Activated naive CD8-positive, alpha-beta T cell treated with anti-CD3 and anti-CD28 coated beads, Interleukin-2, amount 10 ng/mL, durations not matched to agents 7 days and 5 days (primary cell): ENCODE data around the gene SLC34A1. TPM values are rescaled to one million over a fixed set of nuclear protein-coding genes. Genes with fewer than 3 reads are reported as not detected.

ENCODE experiments used
- ATAC-seq: fragments of 150-1000 bp; cut with Tn5 transposase; one replicate; pipeline ENCODE4 v1.10.0; 2021; ENCODE audit warnings: low read depth, moderate library complexity
- POLR2A ChIA-PET: fragments of 350-600 bp; sonication (Branson Sonifier 250); formaldehyde crosslinking; loops from one replicate; lab custom pipeline; 2021; ENCODE audit warnings: antibody characterized with exemption; lab: Charles Lee
- DNase-seq: peaks from one replicate; pipeline ENCODE4 v3.0.0; 2021
- H3K27ac Mint-ChIP-seq: one replicate; pipeline ENCODE4 v1.8.0; 2022; ENCODE audit warnings: mild to moderate bottlenecking, mixed read lengths
- H3K27me3 Mint-ChIP-seq: one replicate; pipeline ENCODE4 v1.8.0; 2022; ENCODE audit warnings: mild to moderate bottlenecking, moderate library complexity, mixed read lengths
- H3K36me3 Mint-ChIP-seq: one replicate; pipeline ENCODE4 v1.8.0; 2021; ENCODE audit warnings: mild to moderate bottlenecking, mixed read lengths
- H3K4me1 Mint-ChIP-seq: one replicate; pipeline ENCODE4 v1.8.0; 2021; ENCODE audit warnings: mixed read lengths
- H3K4me3 Mint-ChIP-seq: one replicate; pipeline ENCODE4 v1.8.0; 2022; ENCODE audit warnings: mild to moderate bottlenecking, moderate library complexity, mixed read lengths
- H3K9me3 Mint-ChIP-seq: one replicate; pipeline ENCODE4 v1.8.0; 2021; ENCODE audit warnings: mixed read lengths
- total RNA-seq, 2 experiments: library from RNA; stranded (reverse); gene quantifications; one replicate each; pipeline ENCODE4 v1.2.3, GENCODE V29; 2021

Gene SLC34A1
- total RNA-seq, 2 experiments from 2014 or later, result 1.9 to 2.1 TPM

DNA sequence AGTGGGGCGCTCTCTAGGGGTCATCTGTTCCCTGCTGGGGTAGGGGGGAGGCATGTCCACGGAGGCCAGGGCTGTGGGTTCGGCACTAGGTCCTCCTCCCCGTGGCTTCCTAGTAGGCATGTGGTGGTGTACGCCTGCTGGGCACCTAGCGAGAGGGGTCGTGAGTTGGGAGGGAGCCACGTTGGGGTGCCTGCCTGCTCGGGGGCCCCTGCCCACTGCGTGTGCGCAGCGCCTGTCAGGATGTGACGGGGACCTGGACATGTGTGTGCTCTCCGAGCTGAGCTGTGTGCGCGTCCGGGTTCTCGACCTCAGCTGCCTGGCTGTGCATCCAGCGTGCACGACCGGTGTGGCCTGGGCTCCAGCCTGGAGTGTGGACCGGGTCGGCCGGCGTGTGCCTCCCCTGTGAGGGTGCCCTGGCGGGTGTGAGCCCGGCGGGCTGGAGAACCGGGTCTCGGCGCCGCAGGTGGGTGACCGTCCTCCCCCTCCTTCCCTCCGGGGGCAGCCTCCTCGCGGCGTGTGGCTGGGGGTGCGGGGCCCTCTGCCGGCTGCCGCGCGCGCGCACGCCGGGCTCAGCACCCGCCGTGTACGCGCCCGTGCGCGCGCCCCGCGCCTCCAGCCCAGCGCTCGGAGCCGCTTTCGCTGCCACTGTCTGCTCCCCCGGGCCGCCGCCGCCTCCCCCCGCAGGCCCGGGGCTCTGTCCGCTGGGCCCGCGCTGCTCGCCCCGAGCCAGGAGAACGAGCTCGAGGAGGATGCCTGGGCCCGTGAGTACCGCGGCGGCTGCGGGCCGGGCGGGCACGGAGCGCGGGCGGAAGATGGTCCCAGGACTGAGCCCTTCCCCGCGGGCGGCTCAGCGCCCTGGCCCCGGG lies 62.2 kb downstream of the SLC34A1 start, which contains the start of gene PRR7:
PRR7 (plus strand) TSS at position 615 of the 866 bp plus-strand sequence. CDS start 8,254 bp downstream, outside the sequence.
- H3K4me3 Mint-ChIP-seq, result peak within 1 kb of the TSS; percentile 80
- peaks cover 3% of the 10 kb centered on the region for H3K36me3 Mint-ChIP-seq
- peak within 1 kb of the TSS; percentile 87 for H3K27ac Mint-ChIP-seq
- peaks cover 30% of the 10 kb centered on the region for H3K4me1 Mint-ChIP-seq
- DNase-seq (peak; percentile 89), ATAC-seq (peak; percentile 76)
- H3K9me3 Mint-ChIP-seq, result no peaks in the 10 kb centered on the region
- POLR2A ChIA-PET, result interaction anchor here (0.6 to 12.5 kb wide), 21 partner anchors 8 to 143 kb away, joined by 3 to 312 read pairs (median 4); partner anchors contain the start of genes GRK6, PRELID1 and RAB24
- no peaks in the 10 kb centered on the region for H3K27me3 Mint-ChIP-seq

DNA sequence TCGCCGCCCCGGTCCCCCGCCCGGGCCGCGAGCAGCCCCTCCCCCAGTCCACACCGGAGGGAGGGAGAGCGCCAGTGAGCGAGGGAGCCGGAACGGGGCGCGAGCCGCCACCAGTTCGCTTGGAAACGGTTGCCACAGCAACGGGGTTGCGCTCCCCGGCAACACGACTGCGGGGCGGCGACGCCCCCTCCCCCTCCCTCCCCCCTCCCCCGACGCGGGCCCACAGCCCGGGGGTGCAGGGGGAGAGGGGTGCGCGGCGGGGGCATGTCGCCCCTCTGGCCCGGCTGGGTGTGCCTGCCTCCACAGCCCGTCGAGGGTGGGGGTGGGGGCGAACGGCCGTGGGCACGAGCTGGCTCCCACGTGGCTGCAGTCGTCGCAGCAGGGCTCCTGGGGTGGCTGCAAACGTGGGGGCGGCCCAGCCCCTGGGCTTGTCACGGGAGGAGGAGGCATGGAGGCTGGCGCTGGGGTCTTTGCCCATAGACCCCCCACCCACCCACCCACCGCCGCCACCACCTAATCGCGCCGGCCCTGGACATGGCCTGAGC lies 62.9 kb downstream of the SLC34A1 start:
- Mint-ChIP-seq H3K9me3 (no peaks in the 10 kb centered on the region), H3K27me3 (no peaks in the 10 kb centered on the region), H3K36me3 (no peaks in the 10 kb centered on the region), H3K4me3 (peak overlapping the region; percentile 28), H3K27ac (no peak overlapping the region), H3K4me1 (peaks cover 30% of the 10 kb centered on the region)
- no peak for DNase-seq
- POLR2A ChIA-PET, result interaction anchor here (0.6 to 12.5 kb wide), 10 partner anchors 8 to 95 kb away, joined by 3 to 312 read pairs (median 8); partner anchors contain the start of genes GRK6 and LMAN2
- ATAC-seq, result peak; percentile 21

DNA sequence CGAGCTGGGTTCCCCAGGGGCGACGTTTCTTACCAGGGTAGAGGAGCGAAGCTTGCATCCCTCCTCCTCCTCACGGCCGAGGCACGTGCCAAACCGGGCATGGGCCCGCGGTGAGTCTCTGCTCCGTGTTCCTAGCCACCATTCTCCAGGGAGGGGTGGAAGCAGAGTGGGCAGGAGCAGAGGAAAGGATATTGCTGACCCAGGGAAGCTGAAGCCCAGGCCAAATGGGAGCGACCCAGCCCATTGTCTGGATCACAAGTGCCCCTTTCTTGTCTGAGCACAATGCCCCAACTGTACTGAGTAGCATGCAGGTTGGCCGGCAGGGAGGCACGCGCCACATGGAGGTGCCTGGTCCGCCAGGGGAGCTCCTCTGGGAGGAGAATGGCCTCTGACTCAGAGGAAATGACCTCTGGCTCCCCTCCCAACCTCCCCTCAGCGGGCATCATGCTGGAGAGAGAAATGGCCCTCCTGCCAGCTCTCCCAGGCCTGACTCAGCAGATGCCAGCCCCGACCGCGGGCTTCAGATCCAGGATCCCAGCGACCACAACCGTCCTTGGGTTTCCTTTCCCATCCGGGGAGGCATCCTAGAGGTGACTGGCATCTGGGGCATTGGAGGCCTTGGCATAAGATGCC lies 63.5 kb downstream of the SLC34A1 start:
- Mint-ChIP-seq H3K27me3 (no peaks in the 10 kb centered on the region), H3K4me1 (peaks cover 29% of the 10 kb centered on the region), H3K4me3 (peak overlapping the region; percentile 73), H3K36me3 (no peaks in the 10 kb centered on the region), H3K9me3 (no peaks in the 10 kb centered on the region), H3K27ac (no peak overlapping the region)
- POLR2A ChIA-PET, result interaction anchor here (0.6 to 12.5 kb wide), 8 partner anchors 9 to 96 kb away, joined by 3 to 312 read pairs (median 4); partner anchors contain the start of genes GRK6 and LMAN2
- DNase-seq (no peak), ATAC-seq (no peak)

Other genes with a start within 250 kb of the SLC34A1 start
- 10 to 100 TPM; 39.0 to 46.6 TPM for gene RAB24, start 80.7 kb upstream of the SLC34A1 start, total RNA-seq
- gene PRELID1, start 80.6 kb upstream of the SLC34A1 start, total RNA-seq, result 100 to 1,000 TPM; 104 TPM
- gene MXD3, start 72.5 kb upstream of the SLC34A1 start, total RNA-seq, result 10 to 100 TPM; 85.0 to 94.0 TPM
- gene LMAN2, start 32.8 kb upstream of the SLC34A1 start, total RNA-seq, result 100 to 1,000 TPM; 110 to 116 TPM
- 100 to 1,000 TPM; 113 to 124 TPM for gene RGS14, start 26.5 kb upstream of the SLC34A1 start, total RNA-seq
- not detected for gene PFN3, start 16.2 kb downstream of the SLC34A1 start, total RNA-seq
- gene F12, start 25.1 kb downstream of the SLC34A1 start, total RNA-seq, result 1 to 10 TPM; 2.2 to 2.8 TPM
- gene GRK6, start 42.2 kb downstream of the SLC34A1 start, total RNA-seq, result 100 to 1,000 TPM; 181 to 186 TPM
- gene PRR7, start 62.4 kb downstream of the SLC34A1 start, total RNA-seq, result 10 to 100 TPM; 10.0 to 10.6 TPM
- gene DBN1, start 89.2 kb downstream of the SLC34A1 start, total RNA-seq, result 10 to 100 TPM; 82.5 to 87.0 TPM
- 10 to 100 TPM; 51.6 to 60.6 TPM for gene PDLIM7, start 113.2 kb downstream of the SLC34A1 start, total RNA-seq
- 1 to 10 TPM; 3.7 to 6.0 TPM for gene DOK3, start 125.4 kb downstream of the SLC34A1 start, total RNA-seq
- 100 to 1,000 TPM; 132 to 135 TPM for gene DDX41, start 132.5 kb downstream of the SLC34A1 start, total RNA-seq
- gene FAM193B, start 170.1 kb downstream of the SLC34A1 start, total RNA-seq, result 100 to 1,000 TPM; 142 to 153 TPM
- 10 to 100 TPM; 81.0 to 83.2 TPM for gene TMED9, start 207.8 kb downstream of the SLC34A1 start, total RNA-seq
- gene B4GALT7, start 215.7 kb downstream of the SLC34A1 start, total RNA-seq, result 10 to 100 TPM; 26.2 to 28.5 TPM